GM21737 (cell line): Measurements from ENCODE around the gene CTNNAL1.
"Not testable (repeated sequence)": the region's sequence is repeated elsewhere in the genome, so short reads cannot be mapped to it uniquely, and the experiment has no call there.

ENCODE experiments used
- ATAC-seq: cut with Tn5 transposase; IDR thresholded peaks from one replicate; pipeline ENCODE4 v1.9.1; 2021; ENCODE audit warnings: mild to moderate bottlenecking, moderate library complexity; ENCODE audit not compliant: unreplicated experiment

The CTNNAL1 gene

GRCh38 chr9:108934323-108934893 lies 78.9 kb downstream of the CTNNAL1 start, which contains the start of gene ABITRAM:
TSS of gene ABITRAM (plus strand) at chr9:108934400. CDS start at chr9:108934487, 87 bp downstream.
- peak; percentile 80 for ATAC-seq

- ATAC-seq, result peak; percentile 89
These were observed 79.5 kb downstream of the CTNNAL1 start, which contains the start of gene ELP1 for GRCh38 chr9:108933718-108934322. TSS of gene ELP1 (minus strand) at chr9:108934124. CDS start at chr9:108931146, 2,978 bp downstream.

GRCh38 chr9:108933231-108933717 lies 80.0 kb downstream of the CTNNAL1 start:
- no peak for ATAC-seq

GRCh38 chr9:108928386-108928785 lies 84.9 kb downstream of the CTNNAL1 start:
- no peak for ATAC-seq

DNA sequence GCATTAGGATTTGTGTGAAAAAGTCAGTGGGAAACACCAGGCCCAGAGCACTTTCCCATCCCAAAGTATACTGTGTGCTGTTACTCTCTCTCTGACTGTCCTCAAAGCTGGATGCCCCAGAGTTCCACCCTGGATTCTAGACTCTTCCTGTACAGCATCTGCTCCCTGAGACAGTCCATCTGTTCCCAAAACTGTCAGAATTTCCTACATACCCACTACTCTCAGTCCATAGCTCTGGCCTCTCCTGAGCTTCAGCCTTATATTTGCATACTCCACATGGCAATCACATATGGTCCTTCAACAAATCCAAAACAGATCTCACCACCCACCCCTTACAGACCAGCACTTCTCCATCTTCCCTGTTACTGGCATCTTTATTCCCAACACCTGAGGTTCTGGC lies 88.8 kb downstream of the CTNNAL1 start:
- no peak for ATAC-seq

- ATAC-seq, result no peak
These were observed 92.1 kb downstream of the CTNNAL1 start for GRCh38 chr9:108921200-108921599.

GRCh38 chr9:108920401-108920800 lies 92.9 kb downstream of the CTNNAL1 start:
- not testable (repeated sequence) for ATAC-seq

GRCh38 chr9:108919517-108919916 lies 93.8 kb downstream of the CTNNAL1 start:
- no peak for ATAC-seq

DNA sequence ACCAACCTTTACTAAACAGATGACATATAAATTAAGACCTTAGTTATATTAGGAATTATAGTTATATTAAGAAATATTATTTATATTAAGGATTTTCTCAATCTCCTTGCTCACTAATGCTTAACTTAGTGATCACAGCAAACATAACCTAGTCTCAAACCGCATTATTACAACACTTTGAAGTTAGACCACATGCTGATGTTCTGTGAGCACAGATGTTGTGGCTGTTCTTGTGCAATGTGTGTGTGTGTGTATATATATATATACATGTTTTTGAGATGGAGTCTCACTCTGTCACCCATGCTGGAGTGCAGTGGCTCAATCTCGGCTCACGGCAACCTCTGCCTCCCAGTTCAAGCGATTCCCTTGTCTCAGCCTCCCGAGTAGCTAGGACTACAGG lies 99.9 kb downstream of the CTNNAL1 start:
- no peak for ATAC-seq

- no peak for ATAC-seq
These were observed 101.5 kb downstream of the CTNNAL1 start for GRCh38 chr9:108911820-108912219.

GRCh38 chr9:108910914-108911313 lies 102.4 kb downstream of the CTNNAL1 start:
- ATAC-seq, result no peak

GRCh38 chr9:108910402-108910801 lies 102.9 kb downstream of the CTNNAL1 start:
- ATAC-seq, result no peak

DNA sequence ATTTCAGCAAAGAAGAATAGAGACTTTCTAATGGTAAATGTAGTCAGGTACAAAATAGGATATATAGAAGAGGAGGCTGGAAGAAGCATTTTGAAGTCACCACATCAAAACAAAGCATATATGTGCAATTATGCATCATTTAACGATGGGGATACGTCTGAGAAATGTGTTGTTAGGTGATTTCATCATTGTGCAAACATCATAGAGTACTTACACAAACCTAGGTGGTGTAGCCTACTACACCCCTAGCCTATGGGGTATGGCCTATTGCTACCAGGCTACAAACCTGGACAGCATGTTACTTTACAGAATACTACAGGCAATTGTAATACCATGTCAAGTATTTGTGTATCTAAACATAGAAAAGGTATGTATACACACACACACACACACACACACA lies 107.8 kb downstream of the CTNNAL1 start:
- no peak for ATAC-seq

- ATAC-seq, result no peak
These were observed 109.1 kb downstream of the CTNNAL1 start for GRCh38 chr9:108904161-108904560.

DNA sequence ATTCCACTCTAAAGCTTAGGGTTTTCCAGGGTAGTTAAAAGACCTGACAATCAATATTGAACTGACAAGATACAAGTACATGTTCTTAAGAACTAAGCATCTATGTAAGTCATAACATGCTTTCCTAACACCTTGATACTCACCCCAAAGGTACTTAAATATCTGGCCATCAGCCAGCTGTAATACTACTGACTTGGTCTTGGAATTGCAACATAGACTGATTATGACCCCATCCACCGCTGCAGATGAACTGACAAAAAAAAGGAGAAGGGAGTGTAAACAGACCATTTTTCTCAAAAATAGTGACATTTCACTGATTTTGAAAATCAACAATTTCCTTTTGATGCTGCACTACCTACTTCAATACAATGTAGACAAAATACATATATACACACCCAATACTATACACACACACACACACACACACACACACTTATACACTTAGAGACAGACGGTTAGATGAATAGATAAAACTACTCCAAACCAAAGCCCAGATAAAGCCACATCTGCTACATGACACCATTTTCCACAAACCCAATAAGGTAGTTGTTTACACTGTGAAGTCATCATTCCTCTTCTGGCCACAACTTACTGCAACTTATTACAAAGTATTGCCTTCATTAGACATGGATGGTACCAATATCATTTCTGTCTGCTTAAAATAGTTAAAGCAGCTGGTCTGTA lies 109.7 kb downstream of the CTNNAL1 start:
- no peak for ATAC-seq

DNA sequence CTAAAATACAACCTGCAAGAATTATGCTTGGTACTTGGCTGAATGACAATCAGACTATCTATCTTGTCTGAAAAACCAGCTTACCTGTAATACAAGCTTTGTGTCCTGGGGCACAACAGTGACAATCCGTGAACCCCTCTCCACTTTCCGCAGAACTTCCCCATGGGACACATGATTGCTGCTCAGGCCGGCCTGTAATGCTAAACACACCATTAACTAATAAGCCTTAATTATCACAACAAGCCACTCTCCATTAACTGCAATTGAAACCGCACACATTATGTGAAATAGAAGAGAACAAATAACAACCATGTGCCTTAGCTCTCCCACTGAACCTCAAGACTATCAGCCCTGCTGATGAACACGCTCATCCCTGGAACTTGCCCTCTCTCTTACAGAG lies 113.1 kb downstream of the CTNNAL1 start:
- no peak for ATAC-seq

DNA sequence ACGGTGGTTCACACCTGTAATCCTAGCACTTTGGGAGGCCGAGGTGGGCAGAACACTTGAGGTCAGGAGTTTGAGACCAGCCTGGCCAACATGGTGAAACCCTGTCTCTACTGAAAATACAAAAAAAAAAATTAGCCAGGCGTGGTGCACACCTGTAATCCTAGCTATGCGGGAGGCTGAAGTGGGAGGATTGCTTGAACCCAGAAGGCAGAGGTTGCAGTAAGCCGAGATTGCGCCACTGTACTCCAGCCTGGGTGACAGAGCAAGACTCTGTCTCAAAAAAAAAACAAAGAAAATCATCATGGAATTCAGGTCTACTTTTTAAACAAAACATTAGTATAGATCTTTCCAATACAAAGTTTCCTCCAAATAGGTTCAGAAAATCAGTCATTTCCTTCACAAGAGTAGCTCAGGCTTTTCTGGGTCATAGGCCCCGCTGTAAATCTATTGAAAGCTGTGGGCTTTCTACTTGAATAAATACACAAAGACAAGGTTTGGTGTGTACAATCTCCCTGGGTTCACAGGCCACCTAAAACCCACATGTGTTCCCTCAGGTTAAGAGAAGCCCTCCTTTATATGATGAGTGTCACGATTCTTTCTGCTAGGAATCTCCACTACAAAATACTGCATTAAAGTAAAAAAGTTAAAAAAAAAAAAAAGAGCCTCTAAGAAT lies 114.1 kb downstream of the CTNNAL1 start:
- not testable (repeated sequence) for ATAC-seq

- no peak for ATAC-seq
These were observed 115.8 kb downstream of the CTNNAL1 start for GRCh38 chr9:108897324-108898096.

GRCh38 chr9:108894225-108894997 lies 118.9 kb downstream of the CTNNAL1 start:
- ATAC-seq, result no peak
